HG03159 (cell line): ENCODE measurements around the gene UBE2V1.
"Not testable (repeated sequence)": the region's sequence is repeated elsewhere in the genome, so short reads cannot be mapped to it uniquely, and the experiment has no call there.

Experiments used
- ATAC-seq: cut with Tn5 transposase; IDR thresholded peaks from one replicate; pipeline ENCODE4 v1.9.1; 2021; ENCODE audit warnings: mild to moderate bottlenecking, moderate library complexity; ENCODE audit not compliant: unreplicated experiment

The UBE2V1 gene

DNA sequence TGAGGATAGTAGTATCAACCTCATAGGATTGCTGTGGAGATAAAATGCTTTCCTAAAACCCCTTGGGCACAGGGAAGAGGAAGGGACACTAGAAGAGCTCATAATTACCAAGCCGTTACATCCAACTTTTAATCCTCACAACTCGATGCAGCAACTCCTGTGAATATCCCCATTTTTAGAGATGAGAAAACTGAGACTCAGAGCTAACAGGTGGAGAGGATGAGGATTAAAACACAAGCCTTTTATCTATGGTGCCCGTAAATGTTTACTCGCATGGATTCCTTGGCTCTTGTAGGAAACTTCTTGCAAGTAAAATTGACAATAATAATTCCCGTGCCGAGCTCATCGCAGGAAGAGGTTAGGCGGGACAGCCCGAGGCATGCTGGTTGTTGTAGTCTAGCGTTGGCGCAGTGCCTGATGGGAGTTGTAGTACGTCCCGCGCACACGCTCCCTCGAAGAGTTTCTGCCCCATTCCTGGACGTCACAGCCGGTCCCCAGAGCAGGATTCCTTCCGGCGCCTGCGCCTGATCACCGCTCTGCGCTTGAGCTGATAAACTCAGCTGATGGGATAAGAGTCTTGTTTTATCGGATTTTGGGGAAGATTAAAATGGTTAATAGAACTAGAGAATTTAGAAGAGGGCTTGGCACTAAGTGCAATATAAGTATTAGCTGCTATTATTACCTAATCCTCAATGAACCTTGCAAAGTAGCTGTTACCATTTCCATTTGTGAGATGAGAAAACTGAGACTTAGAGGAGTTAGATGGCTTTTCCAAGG, 2.8 kb upstream of the UBE2V1 start:
- ATAC-seq = peak; percentile 77

DNA sequence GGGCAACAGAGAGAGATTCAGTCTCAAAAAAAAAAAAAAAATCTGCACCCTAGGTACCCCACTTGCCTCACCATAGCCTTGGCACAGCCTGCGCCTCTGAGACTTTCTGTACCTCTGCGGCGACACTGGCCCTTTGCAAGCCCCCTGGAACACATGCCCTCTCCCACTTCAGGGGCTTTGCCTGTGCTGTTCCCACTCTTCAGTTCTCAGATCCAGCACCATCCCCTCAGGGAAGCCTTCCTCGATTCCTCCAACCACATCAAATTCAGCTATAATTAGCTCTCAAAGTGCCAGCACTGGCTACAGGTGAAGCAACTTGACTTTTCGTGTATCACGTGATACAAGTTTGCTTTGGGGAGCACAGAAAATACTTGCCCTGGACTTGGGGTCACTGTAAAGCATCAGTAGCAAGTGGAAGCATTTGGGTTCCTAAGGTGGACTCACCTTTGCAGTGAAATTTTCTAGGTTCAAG, 2.1 kb upstream of the UBE2V1 start:
- ATAC-seq = no peak

DNA sequence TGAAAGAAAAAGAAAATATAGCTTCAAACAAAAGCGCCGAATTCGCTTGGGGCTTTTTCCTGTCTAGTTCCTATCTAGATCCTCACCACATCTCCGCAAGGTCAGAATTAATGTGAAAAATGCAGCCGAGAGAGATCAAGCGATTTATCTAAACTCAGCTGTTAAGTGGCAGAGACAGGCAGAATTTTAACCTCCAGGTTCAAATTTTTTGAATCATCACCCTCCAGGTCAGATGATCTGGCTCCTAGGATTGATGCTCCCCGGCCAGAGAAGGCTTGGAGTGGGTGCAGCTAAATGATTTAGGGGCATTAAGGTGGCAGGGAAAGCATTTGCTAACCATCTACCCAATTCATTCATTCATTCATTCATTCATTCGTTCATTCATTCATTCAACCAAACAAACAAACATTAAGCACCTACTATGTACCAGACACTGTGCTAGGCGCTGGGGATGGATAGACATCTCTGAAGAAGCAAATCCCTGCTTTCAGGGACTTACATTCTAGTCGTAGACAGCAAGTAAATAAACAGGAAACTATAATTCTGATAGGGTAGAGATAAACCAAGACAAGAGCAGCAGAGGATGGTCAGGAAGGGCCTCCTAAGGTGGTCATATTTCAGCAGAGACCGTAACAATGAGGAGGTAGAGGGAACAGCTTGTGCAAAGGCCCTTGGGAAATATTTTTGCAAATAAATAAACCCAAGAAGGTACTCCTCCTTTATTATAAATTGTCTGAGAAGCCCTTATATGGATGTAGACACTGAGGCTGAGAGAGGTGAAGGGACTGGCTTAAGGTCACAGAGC, 672 bp upstream of the UBE2V1 start:
- ATAC-seq = no peak

DNA sequence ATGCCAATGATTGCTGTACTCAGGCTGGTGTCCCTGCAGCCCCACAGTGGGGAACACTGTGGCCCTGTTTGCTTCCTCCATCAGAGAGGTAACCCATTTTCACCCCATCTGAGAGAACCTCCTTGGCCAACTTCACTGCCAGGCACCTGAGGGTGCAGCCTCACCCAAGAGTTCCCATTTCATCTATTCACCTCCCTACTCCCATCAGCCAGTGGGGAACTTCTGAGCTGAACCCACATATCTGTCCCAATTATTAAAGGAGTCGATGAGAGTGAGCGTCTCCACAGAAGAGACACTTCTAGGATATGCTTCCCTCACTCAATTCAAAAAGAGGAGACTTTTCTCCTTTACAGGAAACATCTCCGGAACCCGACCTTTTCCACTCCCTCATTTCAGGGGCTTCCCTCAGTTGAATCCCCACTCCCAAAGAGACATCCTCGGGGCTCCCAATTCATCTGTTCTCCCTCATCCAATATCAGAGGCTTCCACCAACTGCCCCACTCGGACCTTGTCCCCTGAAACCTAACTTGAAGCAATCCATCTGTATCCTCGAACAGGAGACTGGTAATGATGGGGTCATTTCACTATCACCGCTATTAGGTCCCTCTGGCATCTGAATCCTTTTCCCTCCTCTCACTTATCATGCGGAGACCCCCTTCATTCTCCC, 988 bp downstream of the UBE2V1 start:
- ATAC-seq = no peak

DNA sequence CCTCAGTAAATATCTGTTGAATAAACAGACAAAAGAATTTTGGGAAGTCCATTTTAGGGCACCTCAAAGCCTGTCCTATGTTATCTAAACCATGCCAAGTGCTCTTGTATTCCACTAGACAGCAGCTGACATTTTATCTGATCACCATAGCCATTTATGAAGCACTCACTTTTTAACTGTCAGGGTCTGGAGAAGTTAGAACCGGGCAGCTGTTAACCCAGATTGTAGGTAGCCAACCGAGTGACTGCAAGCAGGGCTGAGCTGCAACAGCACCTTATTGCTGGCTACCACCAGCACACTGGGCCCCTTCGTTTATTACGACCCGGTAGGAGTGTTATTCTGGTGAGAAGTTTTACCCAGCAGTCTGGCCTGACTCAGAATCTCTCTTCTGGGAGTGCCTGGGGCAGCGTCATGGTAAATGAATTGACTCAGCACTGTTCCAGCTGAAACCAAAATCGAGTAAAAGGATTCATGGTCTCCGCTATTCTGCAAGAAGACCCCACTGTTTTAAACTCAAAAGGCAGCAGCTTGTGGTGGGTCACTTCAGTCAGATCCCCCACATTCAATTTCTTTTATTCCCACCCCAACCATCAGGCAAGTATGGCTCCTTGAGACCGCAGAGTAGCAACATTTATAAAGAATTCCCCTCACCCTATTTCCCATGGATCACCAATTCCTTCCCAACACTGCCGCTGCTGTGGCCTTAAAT, 1.7 kb downstream of the UBE2V1 start:
- ATAC-seq = no peak

DNA sequence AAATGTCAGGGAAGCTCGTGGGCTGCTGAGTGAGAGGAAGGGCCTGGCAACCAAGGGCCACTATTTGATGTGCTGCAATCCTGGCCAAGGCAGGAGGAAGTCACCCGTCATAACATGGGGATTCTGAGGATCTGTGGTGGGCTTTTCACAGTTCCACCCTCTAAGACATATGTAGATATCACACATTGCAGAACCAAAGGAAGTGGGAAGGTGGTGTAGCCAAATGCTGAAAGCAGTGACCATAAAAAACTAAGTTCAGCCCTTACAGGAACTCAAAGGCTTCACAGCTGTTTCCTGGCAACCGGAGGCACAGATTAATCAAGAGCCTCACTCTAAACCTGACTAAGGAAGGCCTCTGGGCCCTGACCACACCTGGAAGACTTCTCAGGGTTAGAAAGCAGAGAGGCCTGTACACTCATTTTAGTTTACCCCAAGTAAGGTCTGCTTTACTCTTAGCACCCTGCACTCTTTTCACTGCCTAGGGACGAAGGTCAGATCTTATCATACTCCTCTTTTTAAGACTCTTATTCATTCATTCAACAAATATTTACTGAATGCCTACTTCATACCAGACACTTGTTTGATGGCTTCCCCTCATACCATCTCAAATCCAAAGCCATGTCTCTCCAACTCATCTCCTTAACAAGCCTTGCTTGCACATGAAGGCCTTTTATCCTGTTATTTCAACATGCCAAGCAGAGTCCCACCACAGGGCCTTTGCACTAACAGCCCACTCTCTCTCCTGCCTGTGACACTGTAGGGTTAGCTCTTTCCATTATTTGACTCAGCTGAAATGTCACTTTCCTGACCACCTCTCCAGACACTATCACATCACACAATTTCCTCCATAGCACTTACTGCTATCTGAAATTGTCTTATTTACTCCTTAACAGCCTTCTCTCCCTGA, 2.6 kb downstream of the UBE2V1 start:
- peak; percentile 48 for ATAC-seq

DNA sequence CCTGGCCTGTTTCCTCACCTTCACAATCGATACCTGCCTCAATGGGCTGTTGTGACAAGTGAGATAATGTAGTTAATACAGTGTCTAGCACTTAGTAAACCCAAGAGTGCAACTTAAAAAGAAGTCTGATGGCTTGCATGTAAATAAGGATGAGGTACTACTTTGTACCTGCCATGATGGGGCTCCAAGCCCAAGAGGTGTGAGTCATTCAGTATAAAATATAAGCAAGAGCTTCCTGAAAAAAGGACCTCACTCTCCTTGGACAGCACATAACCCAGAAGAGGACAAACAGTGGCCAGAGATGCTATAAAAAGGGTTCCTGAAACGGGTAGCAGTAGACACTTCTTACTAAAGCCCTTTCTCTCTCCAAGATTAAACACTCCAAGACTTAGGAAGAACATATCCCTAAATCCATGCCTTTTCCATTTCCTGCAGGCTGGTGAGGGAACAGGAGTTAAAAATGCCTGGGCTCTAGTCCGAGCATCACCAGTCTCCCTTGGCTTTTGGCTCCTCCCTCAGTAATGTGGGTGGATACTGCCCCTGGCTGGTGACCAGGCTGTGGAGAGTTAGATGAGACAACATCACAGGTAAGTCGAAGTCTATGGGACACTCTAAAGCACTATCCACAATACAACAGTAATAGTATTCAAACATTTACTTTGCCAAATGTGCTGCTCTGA, 4.3 kb downstream of the UBE2V1 start:
- no peak for ATAC-seq

DNA sequence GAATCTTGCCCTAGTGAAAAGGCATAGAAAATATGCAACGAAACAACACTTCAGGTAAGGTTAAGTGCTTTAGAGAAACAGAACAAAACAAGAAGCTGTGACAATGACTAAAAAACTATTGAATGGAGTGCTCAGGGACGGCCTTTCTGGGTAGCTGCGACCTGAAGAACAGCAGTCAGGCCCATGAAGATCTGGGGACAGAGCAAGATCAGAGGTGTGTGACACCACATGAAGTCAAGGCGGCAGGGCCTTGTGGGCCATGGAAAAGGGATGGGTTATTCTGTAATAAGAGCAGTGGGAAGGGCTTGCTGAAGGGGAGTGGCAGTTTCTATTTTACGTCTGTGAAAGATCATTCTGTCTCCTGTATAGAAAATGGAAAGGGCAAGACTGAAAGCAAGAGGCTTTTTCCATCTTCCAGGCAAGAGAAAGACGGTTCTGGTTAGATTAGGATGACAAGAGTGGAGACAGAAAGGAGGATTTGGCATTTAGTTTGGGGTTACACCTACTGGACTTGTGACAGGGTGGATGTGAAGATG, 5.1 kb downstream of the UBE2V1 start:
- ATAC-seq = no peak

DNA sequence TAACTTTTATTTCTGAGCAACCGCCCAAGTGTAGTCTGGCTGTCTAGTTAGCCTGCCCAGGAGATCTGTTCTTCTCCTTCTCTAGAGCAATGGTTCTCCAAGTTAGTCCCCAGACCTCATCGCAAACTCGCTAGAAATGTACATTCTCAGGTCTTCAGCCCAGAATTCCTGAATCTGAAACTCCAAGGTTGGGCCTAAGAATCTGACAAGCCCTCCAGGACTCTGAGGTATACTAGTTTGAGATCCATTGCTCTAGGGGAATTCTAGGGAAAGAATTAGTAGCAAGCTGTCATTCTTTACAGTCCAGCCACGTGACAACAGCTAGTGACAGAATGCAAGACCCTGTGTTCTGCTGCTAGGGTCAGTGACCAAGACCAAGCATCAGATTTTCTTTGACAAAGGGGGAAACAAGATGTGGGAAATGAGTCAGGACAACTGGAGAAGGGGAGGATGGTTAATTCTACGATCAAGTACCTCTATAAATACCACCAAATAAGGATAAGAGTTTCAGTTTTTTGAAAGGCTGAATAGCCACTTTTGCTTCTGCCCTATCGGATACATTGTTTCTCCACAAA, 5.8 kb downstream of the UBE2V1 start:
- no peak for ATAC-seq

DNA sequence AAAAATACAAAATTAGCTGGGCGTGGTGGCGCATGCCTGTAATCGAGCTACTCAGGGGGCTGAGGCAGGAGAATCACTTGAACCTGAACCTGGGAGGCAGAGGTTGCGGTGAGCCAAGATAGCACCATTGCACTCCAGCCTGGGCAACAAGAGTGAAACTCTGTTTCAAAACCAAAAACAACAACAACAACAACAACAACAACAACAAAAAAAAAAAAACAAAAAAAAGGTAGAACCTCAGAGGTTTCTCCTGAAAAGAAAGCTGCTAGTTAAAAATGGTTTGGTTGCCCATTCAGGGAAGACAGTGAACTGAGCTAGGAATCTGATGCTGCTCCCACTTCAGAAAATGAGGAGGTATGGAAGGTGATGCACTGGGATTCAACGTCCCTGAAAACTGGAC, 6.3 kb downstream of the UBE2V1 start:
- ATAC-seq = not testable (repeated sequence)

DNA sequence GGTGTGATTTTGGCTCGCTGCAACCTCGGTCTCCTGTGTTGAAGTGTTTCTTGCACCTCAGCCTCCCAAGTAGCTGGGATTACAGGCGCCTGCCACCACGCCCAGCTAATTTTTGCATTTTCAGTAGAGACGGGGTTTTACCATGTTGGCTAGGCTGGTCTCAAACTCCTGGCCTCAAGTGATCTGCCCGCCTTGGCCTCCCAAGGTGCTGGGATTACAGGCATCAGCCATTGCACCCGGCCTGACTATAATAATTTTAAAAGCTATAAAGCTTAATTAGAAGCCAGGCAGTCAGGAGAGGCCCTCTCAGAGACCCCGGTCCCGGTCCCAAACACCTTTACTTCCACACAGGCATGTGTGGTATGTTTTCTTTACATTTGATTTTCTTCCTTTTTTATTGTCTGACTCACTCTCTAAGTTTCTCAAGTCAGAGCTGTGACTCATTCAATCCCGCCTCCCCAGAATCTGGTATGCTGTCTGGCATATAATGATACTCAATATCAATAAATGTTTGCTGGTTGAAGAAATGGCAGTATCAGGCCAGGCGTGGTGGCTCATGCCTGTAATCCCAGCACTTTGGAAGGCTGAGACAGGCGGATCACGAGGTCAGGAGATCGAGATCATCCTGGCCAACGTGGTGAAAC, 9.4 kb downstream of the UBE2V1 start:
- ATAC-seq = not testable (repeated sequence)

DNA sequence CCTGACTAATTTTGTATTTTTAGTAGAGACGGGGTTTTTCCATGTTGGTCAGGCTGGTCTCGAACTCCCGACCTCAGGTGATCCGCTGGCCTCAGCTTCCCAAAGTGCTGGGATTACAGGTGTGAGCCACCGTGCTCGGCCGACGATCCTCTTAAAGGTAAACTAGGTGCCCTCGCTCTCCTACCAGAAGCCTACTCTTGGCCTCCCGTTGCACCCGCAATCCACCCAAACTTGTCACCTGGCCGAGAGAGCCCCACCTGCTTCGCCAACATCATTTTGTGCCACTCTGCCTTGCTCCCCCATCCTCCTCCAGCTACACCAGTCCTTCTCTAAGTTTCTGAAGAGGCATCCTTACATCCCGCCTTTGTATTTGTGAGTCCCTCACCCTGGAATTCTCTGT, 10.4 kb downstream of the UBE2V1 start:
- ATAC-seq = not testable (repeated sequence)

DNA sequence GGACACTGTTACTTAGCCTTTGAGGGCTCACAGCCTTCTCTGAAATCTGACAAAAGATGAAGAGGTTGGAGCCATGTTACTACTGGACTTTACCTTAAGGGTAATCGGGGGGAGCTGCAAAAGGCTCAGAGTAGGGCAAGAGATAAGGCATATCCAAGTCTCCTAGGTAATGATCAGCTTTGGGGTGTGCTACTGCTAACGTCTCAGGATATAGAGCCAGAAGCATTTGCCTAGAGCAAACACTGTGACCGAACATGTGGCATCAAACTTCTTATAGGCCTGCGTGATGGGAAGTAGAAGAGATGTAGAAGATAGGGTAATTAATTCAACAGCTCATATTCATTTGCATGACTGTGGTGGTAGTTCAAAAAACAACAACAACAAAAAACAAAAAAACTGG, 11.1 kb downstream of the UBE2V1 start:
- ATAC-seq = no peak

DNA sequence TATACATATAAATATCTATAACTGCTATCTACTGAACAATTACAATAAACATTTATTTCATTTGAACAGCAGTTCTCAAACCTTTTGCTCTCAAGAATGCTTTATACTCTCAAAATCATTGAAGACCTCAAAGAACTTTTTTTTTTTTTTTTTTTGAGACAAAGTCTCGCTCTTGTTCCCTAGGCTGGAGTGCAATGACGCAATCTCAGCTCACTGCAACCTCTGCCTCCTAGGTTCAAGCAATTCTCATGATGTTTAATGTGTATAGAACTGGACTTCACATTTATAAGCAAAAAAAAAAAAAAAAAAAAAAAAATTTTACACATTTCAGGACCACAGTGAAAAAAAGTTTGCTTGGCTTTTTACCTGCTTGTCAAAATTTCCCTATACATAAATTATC, 11.7 kb downstream of the UBE2V1 start:
- ATAC-seq = no peak

DNA sequence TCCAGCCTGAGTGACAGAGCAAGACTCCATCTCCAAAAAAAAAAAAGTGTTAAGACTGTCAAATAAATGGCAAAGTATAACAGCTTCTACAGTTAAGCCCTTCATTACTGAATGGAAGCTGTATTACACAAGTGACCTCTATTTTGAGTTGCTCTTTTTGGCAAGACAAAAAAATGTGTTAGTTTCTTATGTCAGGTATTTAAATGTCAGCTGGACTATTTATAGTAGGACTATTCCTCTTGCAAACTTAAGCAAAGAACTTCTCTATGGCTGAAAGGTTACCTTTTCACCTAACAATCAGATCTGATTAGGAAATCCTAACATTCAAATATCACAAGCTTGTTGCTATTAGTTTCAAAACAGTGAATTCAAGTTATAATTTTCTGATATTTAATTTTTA, 12.4 kb downstream of the UBE2V1 start:
- no peak for ATAC-seq

DNA sequence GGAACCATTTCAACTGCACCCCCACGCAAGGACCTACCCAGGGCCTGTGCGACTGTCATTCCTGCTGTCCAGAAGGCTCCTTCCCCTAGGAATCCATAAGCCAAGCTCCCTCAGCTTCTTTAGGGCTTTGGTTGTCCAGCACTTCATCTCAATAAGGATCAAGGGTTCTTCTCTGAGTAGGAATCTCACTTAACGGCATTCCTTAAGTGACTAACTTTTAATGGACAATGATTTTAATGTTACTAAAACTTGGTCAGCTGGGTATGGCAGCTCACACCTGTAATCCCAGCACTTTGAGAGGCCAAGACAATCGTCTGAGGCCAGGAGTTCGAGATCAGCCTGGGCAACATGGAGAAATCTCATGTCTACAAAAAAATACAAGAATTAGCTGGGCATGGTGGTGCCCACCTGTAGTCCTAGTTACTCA, 13.4 kb downstream of the UBE2V1 start:
- ATAC-seq = no peak

DNA sequence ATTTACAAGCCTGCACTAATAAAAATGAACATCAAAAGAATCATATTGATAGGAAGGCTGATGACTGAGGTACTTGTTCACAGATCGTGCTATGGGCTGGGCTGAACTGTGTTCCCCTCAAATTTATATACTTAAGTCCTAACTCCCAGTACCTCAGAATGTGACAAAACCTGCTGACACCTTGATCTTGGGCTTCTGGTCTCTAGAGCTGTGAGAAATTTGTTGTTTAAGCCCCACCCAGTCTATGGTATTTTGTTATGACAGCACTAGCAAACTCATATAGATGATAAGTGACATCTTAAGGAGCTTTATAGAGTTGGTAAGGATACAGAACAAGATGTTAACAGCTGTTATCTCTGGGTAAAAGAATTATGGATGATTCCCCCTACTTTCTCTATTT, 13.8 kb downstream of the UBE2V1 start:
- ATAC-seq = no peak

DNA sequence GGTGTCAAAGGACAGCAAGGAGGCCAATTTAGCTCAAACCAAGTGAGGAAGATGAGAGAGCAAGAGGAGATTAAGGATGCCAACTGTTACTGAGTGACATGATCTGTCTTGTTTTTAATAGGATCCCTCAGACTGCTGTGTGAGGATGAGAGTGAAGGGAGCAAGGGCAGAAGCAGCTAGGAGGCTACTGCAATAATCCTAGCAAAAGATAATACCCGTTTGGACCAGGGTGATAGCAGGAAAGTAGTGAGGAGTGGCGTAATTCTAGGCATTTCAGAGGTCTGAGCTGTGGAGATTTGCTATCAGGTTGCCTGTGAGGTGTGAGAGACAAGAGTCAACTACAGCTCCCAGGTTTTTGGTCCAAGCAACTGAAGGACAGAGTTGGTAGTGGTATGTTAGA, 14.7 kb downstream of the UBE2V1 start:
- ATAC-seq = no peak
